ENCODE results near the gene GREB1L.
"Not testable (repeated sequence)": the region's sequence is repeated elsewhere in the genome, so short reads cannot be mapped to it uniquely, and the experiment has no call there.

Gene GREB1L

GRCh38 chr18:21269349-21269748 is 27.3 kb downstream of the GREB1L start:
- in situ Hi-C loops (cut with MboI; ENCODE audit: low pct_unique_long_range_greater_than_20kb, low sequenced_read_pairs, unreplicated experiment) = no loop called here
- no peak for DNase-seq (ENCODE audit: low spot score)
- no peak for TF ChIP-seq CTCF (IDR thresholded peaks at IDR 0.05; ENCODE audit: extremely low read depth, insufficient read depth, missing control alignments)

- DNase-seq (ENCODE audit: low spot score) = no peak
- in situ Hi-C loops (cut with MboI; ENCODE audit: low pct_unique_long_range_greater_than_20kb, low sequenced_read_pairs, unreplicated experiment) = no loop called here
- no peak for TF ChIP-seq CTCF (IDR thresholded peaks at IDR 0.05; ENCODE audit: extremely low read depth, insufficient read depth, missing control alignments)
Measured at GRCh38 chr18:21270453-21270852, 28.4 kb downstream of the GREB1L start.

- no peak for TF ChIP-seq CTCF (IDR thresholded peaks at IDR 0.05; ENCODE audit: extremely low read depth, insufficient read depth, missing control alignments)
- in situ Hi-C loops (cut with MboI; ENCODE audit: low pct_unique_long_range_greater_than_20kb, low sequenced_read_pairs, unreplicated experiment) = no loop called here
- no peak for DNase-seq (ENCODE audit: low spot score)
Measured at GRCh38 chr18:21272016-21272579, 30.1 kb downstream of the GREB1L start.

GRCh38 chr18:21273568-21273967 is 31.5 kb downstream of the GREB1L start:
- no peak for TF ChIP-seq CTCF (IDR thresholded peaks at IDR 0.05; ENCODE audit: extremely low read depth, insufficient read depth, missing control alignments)
- DNase-seq (ENCODE audit: low spot score) = no peak
- in situ Hi-C loops (cut with MboI; ENCODE audit: low pct_unique_long_range_greater_than_20kb, low sequenced_read_pairs, unreplicated experiment) = no loop called here

GRCh38 chr18:21275645-21276044 is 33.6 kb downstream of the GREB1L start:
- no peak for DNase-seq (ENCODE audit: low spot score)
- TF ChIP-seq CTCF (IDR thresholded peaks at IDR 0.05; ENCODE audit: extremely low read depth, insufficient read depth, missing control alignments) = no peak
- in situ Hi-C loops (cut with MboI; ENCODE audit: low pct_unique_long_range_greater_than_20kb, low sequenced_read_pairs, unreplicated experiment) = no loop called here

GRCh38 chr18:21277578-21277977 is 35.5 kb downstream of the GREB1L start:
- in situ Hi-C loops (cut with MboI; ENCODE audit: low pct_unique_long_range_greater_than_20kb, low sequenced_read_pairs, unreplicated experiment) = no loop called here
- no peak for DNase-seq (ENCODE audit: low spot score)
- TF ChIP-seq CTCF (IDR thresholded peaks at IDR 0.05; ENCODE audit: extremely low read depth, insufficient read depth, missing control alignments) = no peak

GRCh38 chr18:21278218-21278617 is 36.2 kb downstream of the GREB1L start:
- DNase-seq (ENCODE audit: low spot score); in situ Hi-C loops (cut with MboI; ENCODE audit: low pct_unique_long_range_greater_than_20kb, low sequenced_read_pairs, unreplicated experiment): not testable (repeated sequence)
